ENCODE data around the gene KIF1A.

DNA sequence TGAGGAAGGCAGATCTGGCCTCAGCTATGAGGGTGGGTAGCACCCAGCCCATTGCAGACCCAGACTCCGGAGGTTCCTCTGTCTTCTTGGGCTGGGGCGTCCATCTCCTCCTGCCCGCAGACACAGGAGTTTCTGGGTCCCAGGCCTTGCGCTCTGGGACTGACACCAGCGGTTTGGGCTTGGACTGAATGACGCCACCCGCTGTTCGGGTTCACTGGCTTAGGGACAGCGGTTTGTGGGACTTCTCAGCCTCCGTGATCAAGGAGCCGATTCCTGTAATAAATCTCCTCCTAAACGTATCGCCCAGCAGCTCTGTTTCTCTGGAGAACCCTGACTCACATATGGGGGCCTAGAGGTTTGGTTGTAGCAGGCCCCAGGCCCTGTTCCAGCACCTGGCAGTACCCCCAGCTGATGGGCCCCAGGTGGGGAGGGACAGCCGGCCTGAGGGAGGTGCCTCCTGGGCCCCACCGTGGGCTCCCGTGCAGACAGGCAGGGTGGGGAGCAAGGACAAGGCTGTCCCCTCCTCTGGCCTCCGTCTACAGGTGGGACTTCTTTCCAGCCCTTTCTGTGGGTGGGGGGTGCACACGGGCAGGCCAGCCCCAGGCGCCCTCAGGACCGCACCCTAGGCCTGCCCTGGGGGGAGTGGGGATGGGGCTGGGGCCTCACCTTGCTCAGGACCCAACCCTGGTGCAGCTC is 132.8 kb downstream of the KIF1A start:
- TF ChIP-seq, protein P1, sequence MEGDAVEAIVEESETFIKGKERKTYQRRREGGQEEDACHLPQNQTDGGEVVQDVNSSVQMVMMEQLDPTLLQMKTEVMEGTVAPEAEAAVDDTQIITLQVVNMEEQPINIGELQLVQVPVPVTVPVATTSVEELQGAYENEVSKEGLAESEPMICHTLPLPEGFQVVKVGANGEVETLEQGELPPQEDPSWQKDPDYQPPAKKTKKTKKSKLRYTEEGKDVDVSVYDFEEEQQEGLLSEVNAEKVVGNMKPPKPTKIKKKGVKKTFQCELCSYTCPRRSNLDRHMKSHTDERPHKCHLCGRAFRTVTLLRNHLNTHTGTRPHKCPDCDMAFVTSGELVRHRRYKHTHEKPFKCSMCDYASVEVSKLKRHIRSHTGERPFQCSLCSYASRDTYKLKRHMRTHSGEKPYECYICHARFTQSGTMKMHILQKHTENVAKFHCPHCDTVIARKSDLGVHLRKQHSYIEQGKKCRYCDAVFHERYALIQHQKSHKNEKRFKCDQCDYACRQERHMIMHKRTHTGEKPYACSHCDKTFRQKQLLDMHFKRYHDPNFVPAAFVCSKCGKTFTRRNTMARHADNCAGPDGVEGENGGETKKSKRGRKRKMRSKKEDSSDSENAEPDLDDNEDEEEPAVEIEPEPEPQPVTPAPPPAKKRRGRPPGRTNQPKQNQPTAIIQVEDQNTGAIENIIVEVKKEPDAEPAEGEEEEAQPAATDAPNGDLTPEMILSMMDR (conservative IDR thresholded peaks at IDR 0.05; ENCODE audit: low read length), result no peak
- no peak for TF ChIP-seq EZH2phosphoT487 (IDR thresholded peaks at IDR 0.05; ENCODE audit: borderline replicate concordance)
